Activated B cell treated with CpG ODN at 0.5 μM for 24 hours (primary cell): ENCODE measurements around the gene RAB20. TPM values are rescaled to one million over a fixed set of nuclear protein-coding genes. Genes with fewer than 3 reads are reported as not detected.

ENCODE experiments used
- ATAC-seq: fragments of 200-7000 bp; cut with Tn5 transposase; one replicate; pipeline ENCODE4 v1.10.0; 2021; ENCODE audit warnings: low read depth, mild to moderate bottlenecking, moderate library complexity
- CTCF ChIA-PET: fragments of 350-600 bp; sonication (Branson Sonifier 250); formaldehyde crosslinking; loops from one replicate; lab custom pipeline; 2021; ENCODE audit warnings: antibody characterized with exemption; lab: Charles Lee
- POLR2A ChIA-PET: fragments of 350-600 bp; sonication (Branson Sonifier 250); formaldehyde crosslinking; loops from one replicate; lab custom pipeline; 2021; ENCODE audit warnings: antibody characterized with exemption; lab: Charles Lee
- DNase-seq: peaks from one replicate; pipeline ENCODE4 v3.0.0; 2022
- H3K27ac Mint-ChIP-seq: one replicate; pipeline ENCODE4 v1.8.0; 2020; ENCODE audit warnings: mixed read lengths
- H3K27me3 Mint-ChIP-seq: one replicate; pipeline ENCODE4 v1.8.0; 2021; ENCODE audit warnings: mixed read lengths
- H3K36me3 Mint-ChIP-seq: one replicate; pipeline ENCODE4 v1.8.0; 2021; ENCODE audit warnings: low read depth, mixed read lengths
- H3K4me1 Mint-ChIP-seq: one replicate; pipeline ENCODE4 v1.8.0; 2021; ENCODE audit warnings: mixed read lengths
- H3K4me3 Mint-ChIP-seq: one replicate; pipeline ENCODE4 v1.8.0; 2020; ENCODE audit warnings: mild to moderate bottlenecking, mixed read lengths
- H3K9me3 Mint-ChIP-seq: one replicate; pipeline ENCODE4 v1.8.0; 2020; ENCODE audit warnings: mixed read lengths
- CTCF ChIP-seq: fragments of 200-600 bp; IDR thresholded peaks from one replicate; pipeline ENCODE4 v1.8.0; 2022; ENCODE audit warnings: antibody characterized with exemption, mild to moderate bottlenecking
- intact Hi-C: fragments of 100-400 bp; cut with micrococcal nuclease; formaldehyde crosslinking; loops from one replicate; pipeline ENCODE4 v1.15.1; 2024
- total RNA-seq: library from RNA; stranded (reverse); gene quantifications from 2 replicates; pipeline ENCODE4 v1.2.3, GENCODE V29; 2022

The RAB20 gene
- total RNA-seq, 1 donor from 2014 or later = 3.1 TPM

GRCh38 chr13:110541526-110541920 is 20.0 kb downstream of the RAB20 start:
- H3K4me3 Mint-ChIP-seq = no peak overlapping the region
- H3K27me3 Mint-ChIP-seq = no peaks in the 10 kb centered on the region
- no peak for DNase-seq
- POLR2A ChIA-PET = no interaction called here
- peaks cover 22% of the 10 kb centered on the region for H3K4me1 Mint-ChIP-seq
- CTCF ChIA-PET = no interaction called here
- no peaks in the 10 kb centered on the region for H3K9me3 Mint-ChIP-seq
- no peak for ATAC-seq
- intact Hi-C loops = no loop called here
- H3K36me3 Mint-ChIP-seq = no peaks in the 10 kb centered on the region
- TF ChIP-seq CTCF = no peak
- no peak overlapping the region for H3K27ac Mint-ChIP-seq

- Mint-ChIP-seq H3K4me1 (peaks cover 26% of the 10 kb centered on the region), H3K4me3 (no peak overlapping the region), H3K9me3 (no peaks in the 10 kb centered on the region), H3K27me3 (no peaks in the 10 kb centered on the region), H3K36me3 (no peaks in the 10 kb centered on the region), H3K27ac (no peak overlapping the region)
- ATAC-seq = no peak
- intact Hi-C loops = no loop called here
- no peak for TF ChIP-seq CTCF
- CTCF ChIA-PET = no interaction called here
- POLR2A ChIA-PET = no interaction called here
- no peak for DNase-seq
Measured at GRCh38 chr13:110540871-110541525, 20.5 kb downstream of the RAB20 start.

- H3K9me3 Mint-ChIP-seq = no peaks in the 10 kb centered on the region
- POLR2A ChIA-PET = interaction anchor here (0.6 kb wide), 1 partner anchor 39 kb away, joined by 3 read pairs; no protein-coding TSS in a partner anchor
Measured at GRCh38 chr13:110539894-110540293, 21.6 kb downstream of the RAB20 start.

GRCh38 chr13:110538632-110539031 is 22.9 kb downstream of the RAB20 start:
- POLR2A ChIA-PET = interaction anchor here (0.6 kb wide), 1 partner anchor 153 kb away, joined by 5 read pairs; no protein-coding TSS in a partner anchor
- intact Hi-C loops = no loop called here
- H3K27ac Mint-ChIP-seq = peak overlapping the region; percentile 6
- H3K4me3 Mint-ChIP-seq = no peak overlapping the region
- no peaks in the 10 kb centered on the region for H3K9me3 Mint-ChIP-seq
- TF ChIP-seq CTCF = no peak
- H3K36me3 Mint-ChIP-seq = no peaks in the 10 kb centered on the region
- peaks cover 26% of the 10 kb centered on the region for H3K4me1 Mint-ChIP-seq
- H3K27me3 Mint-ChIP-seq = no peaks in the 10 kb centered on the region
- ATAC-seq (no peak), DNase-seq (no peak)
- CTCF ChIA-PET = no interaction called here

More at GRCh38 chr13:110539894-110540293, 21.6 kb downstream of the RAB20 start:
- CTCF ChIA-PET = no interaction called here
- intact Hi-C loops = no loop called here
- H3K27me3 Mint-ChIP-seq = no peaks in the 10 kb centered on the region
- no peak for TF ChIP-seq CTCF
- no peaks in the 10 kb centered on the region for H3K36me3 Mint-ChIP-seq
- no peak for DNase-seq
- peaks cover 26% of the 10 kb centered on the region for H3K4me1 Mint-ChIP-seq
- no peak overlapping the region for H3K27ac Mint-ChIP-seq
- no peak for ATAC-seq
- H3K4me3 Mint-ChIP-seq = no peak overlapping the region

- Mint-ChIP-seq H3K4me1 (peaks cover 23% of the 10 kb centered on the region), H3K9me3 (no peaks in the 10 kb centered on the region), H3K4me3 (no peak overlapping the region), H3K36me3 (no peaks in the 10 kb centered on the region), H3K27me3 (no peaks in the 10 kb centered on the region), H3K27ac (peak overlapping the region; percentile 50)
- DNase-seq (no peak), ATAC-seq (peak; percentile 50)
- TF ChIP-seq CTCF = no peak
- POLR2A ChIA-PET = no interaction called here
- CTCF ChIA-PET = no interaction called here
- intact Hi-C loops = no loop called here
Measured at GRCh38 chr13:110536006-110536693, 25.4 kb downstream of the RAB20 start.
